ENCODE measurements around the gene CMC1. TPM values are rescaled to one million over a fixed set of nuclear protein-coding genes. Genes with fewer than 3 reads are reported as not detected.

CMC1 gene
- total and polyA plus RNA-seq, 7 donors: 14.4 to 73.4 (median 23.2) TPM

DNA sequence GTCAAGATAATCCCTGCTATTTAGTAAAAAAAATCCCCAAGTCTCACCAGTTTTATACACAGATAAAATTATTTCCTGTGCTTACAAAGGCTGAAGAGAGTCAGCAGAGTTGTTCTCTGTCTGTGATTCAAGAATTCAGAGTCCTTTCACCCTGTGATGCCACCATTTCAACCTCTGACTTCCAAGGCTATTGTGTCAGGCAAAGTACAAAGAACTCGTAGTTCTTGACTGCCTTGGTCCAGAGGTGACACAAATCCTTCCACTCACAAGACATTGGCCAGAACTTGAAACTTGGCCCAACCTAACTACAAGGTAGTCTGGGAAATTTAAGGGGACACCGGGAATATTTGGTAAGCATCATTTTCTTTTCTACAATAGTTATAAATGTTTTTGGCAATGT, 34.9 kb upstream of the CMC1 start:
- TF ChIP-seq, protein P1, sequence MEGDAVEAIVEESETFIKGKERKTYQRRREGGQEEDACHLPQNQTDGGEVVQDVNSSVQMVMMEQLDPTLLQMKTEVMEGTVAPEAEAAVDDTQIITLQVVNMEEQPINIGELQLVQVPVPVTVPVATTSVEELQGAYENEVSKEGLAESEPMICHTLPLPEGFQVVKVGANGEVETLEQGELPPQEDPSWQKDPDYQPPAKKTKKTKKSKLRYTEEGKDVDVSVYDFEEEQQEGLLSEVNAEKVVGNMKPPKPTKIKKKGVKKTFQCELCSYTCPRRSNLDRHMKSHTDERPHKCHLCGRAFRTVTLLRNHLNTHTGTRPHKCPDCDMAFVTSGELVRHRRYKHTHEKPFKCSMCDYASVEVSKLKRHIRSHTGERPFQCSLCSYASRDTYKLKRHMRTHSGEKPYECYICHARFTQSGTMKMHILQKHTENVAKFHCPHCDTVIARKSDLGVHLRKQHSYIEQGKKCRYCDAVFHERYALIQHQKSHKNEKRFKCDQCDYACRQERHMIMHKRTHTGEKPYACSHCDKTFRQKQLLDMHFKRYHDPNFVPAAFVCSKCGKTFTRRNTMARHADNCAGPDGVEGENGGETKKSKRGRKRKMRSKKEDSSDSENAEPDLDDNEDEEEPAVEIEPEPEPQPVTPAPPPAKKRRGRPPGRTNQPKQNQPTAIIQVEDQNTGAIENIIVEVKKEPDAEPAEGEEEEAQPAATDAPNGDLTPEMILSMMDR (IDR thresholded peaks at IDR 0.05): no peak
- H3K9me3 ChIP-seq: no peaks in the 10 kb centered on the region
- no peak overlapping the region for H3K27ac ChIP-seq
- H3K4me1 ChIP-seq: no peaks in the 10 kb centered on the region
- no peaks in the 10 kb centered on the region for H3K27me3 ChIP-seq (ENCODE audit: insufficient read depth in 3 of 3, low read length in 2 of 3)
- ATAC-seq (no peak), DNase-seq (no peak)
- H3K36me3 ChIP-seq (ENCODE audit: insufficient read depth in 1 of 2, low read depth in 1 of 2): no peaks in the 10 kb centered on the region
- 41 to 56% (median 49%) methylated on average over 2 of the region's 2 CpGs for WGBS, 3 donors
- no peak overlapping the region for H3K4me3 ChIP-seq
- intact Hi-C loops (cut with DNase I): no loop called here

DNA sequence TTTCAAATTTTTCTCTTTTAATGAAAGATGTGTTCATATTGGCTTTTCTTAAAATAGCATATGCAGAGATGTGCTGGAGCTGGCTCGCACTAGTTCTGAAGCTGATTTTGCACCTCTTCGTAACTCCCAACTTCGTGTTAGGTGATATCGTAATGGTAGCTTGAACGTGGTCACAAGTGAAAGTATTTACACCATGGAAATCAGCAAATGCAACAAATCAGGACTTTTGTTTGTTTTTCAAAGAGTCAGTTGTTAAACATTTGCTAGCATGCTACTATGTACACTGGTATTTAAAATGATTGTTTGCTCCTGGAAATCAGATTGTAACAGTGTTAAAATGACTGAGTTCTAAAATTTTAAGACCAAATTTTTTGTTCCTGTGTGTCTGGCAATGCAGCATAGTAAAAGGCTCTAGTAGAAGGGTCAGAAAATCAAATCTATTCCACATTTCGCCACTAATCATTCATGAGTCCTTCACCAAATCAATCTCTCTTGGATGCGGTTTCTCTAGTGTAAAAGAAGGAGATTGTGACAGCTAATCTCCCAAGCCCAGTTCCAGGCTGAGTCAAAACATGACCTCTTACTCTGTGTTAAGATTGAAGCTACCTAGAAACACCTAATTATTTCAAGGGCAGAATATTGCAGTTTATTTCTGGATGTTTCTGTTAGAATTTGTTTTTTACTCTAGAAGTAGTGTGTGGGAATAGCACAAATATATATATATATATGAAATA, 34.3 kb upstream of the CMC1 start:
- Histone ChIP-seq H3K27me3 (ENCODE audit: insufficient read depth in 3 of 3, low read length in 2 of 3) (no peaks in the 10 kb centered on the region), H3K4me1 (no peaks in the 10 kb centered on the region), H3K27ac (no peak overlapping the region), H3K9me3 (no peaks in the 10 kb centered on the region), H3K4me3 (no peak overlapping the region), H3K36me3 (ENCODE audit: insufficient read depth in 1 of 2, low read depth in 1 of 2) (no peaks in the 10 kb centered on the region)
- 64 to 71% (median 66%) methylated on average over 7 of the region's 7 CpGs for WGBS, 3 donors
- TF ChIP-seq, protein P1 (IDR thresholded peaks at IDR 0.05): no peak
- no peak for ATAC-seq
- intact Hi-C loops (cut with DNase I): no loop called here
- DNase-seq: no peak

DNA sequence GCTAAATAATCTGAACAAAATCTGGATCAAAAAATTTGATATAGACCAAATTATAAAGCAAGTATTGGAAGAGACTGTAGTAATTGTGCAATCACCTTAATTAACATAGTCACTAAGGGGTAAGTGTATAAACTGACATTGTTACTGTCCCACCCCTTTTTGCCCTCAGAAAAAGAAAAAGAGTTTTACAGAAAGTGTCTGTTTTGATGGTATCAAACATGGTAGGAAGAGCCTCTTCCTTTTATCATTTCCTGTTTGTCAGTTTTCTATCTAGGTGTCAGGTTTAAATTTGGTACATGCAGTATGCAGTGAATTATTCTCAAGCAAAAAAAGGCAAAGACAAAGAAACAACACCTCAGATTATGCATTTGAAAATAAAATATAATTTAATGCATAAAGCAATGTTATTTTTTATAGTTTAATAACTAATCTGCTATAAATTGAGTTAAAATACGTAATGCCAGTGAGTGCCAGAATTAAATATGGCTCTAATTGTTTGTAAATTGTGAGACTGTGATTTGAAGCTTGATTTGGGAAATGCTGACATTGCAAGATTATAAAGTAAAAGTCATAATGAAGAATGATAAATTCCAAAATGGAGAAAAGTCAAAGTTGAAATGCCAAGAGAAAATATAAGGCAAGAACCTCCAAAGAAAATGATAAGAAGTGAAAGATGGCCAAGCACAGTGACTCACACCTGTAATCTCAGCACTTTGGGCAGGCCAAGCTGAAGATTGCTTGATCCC, 30.3 kb upstream of the CMC1 start:
- Histone ChIP-seq H3K4me3 (no peak overlapping the region), H3K4me1 (no peaks in the 10 kb centered on the region), H3K9me3 (peaks cover 15% of the 10 kb centered on the region), H3K27ac (no peak overlapping the region), H3K36me3 (ENCODE audit: insufficient read depth in 1 of 2, low read depth in 1 of 2) (no peaks in the 10 kb centered on the region), H3K27me3 (ENCODE audit: insufficient read depth in 3 of 3, low read length in 2 of 3) (peaks cover 0 to 2% (median 0%) of the 10 kb centered on the region in 3 donors)
- 82 to 89% (median 86%) methylated on average over 1 of the region's 1 CpG for WGBS, 3 donors
- DNase-seq: no peak
- ATAC-seq: no peak
- TF ChIP-seq, protein P1 (IDR thresholded peaks at IDR 0.05): no peak
- intact Hi-C loops (cut with DNase I): no loop called here

DNA sequence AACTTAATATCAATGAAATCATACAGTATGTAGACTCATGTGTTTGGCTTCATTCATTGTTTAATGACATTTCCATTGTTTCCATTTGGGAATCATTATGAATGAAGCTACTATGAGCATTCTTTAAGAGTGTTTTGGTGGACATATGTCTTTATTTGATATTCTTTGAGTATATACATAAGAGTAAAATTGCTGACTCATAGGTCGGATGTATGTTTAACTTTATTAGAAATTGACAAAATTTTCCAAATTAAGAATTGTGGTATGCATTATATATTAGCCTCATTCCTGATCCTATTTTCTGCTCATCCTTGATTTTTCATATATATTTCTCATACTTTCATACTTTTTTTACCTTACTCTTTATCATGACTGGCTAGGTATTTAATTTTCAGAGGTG, 28.7 kb upstream of the CMC1 start:
- TF ChIP-seq, protein P1 (IDR thresholded peaks at IDR 0.05): no peak
- no peak for ATAC-seq

More for the DNA sequence above, 28.7 kb upstream of the CMC1 start:
- intact Hi-C loops (cut with DNase I): no loop called here
- Histone ChIP-seq H3K36me3 (ENCODE audit: insufficient read depth in 1 of 2, low read depth in 1 of 2) (no peaks in the 10 kb centered on the region), H3K4me1 (no peaks in the 10 kb centered on the region), H3K4me3 (no peak overlapping the region), H3K9me3 (peaks cover 15% of the 10 kb centered on the region), H3K27me3 (ENCODE audit: insufficient read depth in 3 of 3, low read length in 2 of 3) (peaks cover 0 to 2% (median 0%) of the 10 kb centered on the region in 3 donors), H3K27ac (no peak overlapping the region)
- WGBS, 3 donors: 87 to 98% (median 97%) methylated on average over 1 of the region's 1 CpG
- no peak for DNase-seq

Measured in psoas muscle (tissue), 8 donors.